Stimulated activated CD4-positive, alpha-beta T cell treated with anti-CD3 and anti-CD28 coated beads, Interleukin-2, amount 100 ng/mL, for 48 hours (primary cell): ENCODE results near the gene IFI35.
"Not testable (repeated sequence)": the region's sequence is repeated elsewhere in the genome, so short reads cannot be mapped to it uniquely, and the experiment has no call there.

Source experiments
- DNase-seq, 2 donors: peaks; one replicate each; pipeline ENCODE4 v3.0.0-alpha.2; 2020

IFI35 gene

GRCh38 chr17:42997984-42998938, 8.3 kb upstream of the IFI35 start, which contains the start of gene RPL27:
RPL27 (plus strand) TSS chr17:42998419; CDS start chr17:42998751, 332 bp downstream.
- peak; percentile 89 to 95 for DNase-seq

DNA sequence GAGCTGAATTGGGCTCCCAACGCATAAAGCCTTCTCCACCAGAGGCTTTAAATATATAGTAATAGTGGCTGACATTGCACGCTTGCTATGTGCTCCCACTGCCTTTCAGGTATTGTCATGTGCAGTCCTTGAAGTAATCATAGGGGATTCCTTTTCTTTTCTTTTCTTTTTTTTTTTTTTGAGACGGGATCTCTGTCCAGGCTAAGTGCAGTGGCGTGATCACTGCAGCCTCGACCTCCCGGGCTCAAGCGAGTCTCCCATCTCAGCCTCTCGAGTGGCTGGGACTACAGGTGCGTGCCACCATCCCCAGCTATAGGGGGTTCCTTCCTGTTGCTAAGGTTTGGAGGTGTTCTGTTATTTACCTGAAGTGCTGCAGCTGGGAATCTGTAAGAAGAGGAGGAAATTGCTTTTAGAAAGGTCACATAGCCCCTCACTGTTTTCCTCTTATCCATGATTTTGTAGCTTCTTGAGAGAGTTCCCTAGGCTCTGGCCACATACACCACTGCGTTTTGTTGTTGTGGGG, 7.5 kb upstream of the IFI35 start:
- DNase-seq = no peak

- DNase-seq = not testable (repeated sequence)
Observed at GRCh38 chr17:43000894-43001293, 5.7 kb upstream of the IFI35 start.

DNA sequence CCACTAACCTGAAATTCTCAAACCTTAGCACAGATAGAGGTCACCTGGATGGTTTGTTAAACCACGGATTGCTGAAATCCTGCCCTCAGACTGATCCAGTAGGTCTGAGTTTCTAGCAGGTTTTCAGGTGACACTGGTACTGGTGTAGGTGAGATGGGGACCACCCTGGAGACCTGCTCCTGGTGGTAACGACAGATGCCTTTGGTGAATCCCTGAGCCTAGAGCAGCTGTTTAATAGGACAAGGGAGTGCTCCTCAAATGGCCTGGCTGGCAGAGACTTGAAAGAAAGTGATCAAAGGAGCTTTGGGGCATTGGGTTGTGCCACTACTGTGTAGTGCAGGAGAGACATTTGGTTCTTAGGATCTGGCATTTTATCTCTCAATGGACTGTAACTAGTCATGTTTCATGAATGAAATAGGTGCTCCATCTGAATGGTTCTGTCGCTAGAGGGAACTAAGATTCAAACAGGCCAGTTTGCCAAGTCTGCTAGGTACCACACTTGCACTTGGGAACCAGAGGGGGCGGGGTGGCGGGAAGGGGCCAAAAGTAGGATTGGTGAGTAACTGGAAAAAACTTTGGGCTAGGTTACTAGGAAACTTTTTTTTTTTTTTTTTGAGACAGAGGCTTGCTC, 2.9 kb upstream of the IFI35 start:
- no peak for DNase-seq

- no peak for DNase-seq
Observed at GRCh38 chr17:43010667-43011308, 4.2 kb downstream of the IFI35 start.

DNA sequence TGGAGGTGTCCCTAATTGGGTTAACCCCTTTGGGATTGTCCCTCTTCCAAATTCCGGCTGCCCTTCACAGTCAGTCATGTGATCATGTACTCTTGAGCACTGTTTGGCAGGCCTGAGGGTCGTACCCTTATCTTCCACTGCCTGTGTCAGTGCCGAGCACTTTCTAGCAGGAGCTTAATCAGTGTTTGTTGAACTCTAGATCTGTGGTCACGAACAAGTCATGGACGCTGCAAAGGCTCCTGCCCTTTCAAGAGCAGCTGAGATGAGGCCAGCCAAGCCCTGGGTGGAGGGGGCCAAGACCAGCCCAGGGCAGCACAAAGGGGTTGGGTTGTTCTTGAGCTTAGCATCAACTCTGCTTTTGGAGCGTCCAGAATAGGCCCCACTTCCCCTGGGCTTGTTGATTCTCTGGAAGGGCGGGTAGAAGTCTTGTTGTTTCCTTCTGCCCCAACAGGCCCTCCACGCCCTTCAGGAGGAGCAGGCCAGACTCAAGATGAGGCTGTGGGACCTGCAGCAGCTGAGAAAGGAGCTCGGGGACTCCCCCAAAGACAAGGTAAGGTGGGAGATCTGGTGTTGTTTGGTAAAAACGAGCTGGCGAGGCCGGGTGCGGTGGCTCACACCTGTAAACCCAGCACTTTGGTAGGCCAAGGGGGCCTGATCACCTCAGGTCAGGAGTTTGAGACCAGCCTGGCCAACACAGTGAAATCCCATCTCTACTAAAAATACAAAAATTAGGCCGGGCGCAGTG, 5.3 kb downstream of the IFI35 start:
- DNase-seq = no peak

DNA sequence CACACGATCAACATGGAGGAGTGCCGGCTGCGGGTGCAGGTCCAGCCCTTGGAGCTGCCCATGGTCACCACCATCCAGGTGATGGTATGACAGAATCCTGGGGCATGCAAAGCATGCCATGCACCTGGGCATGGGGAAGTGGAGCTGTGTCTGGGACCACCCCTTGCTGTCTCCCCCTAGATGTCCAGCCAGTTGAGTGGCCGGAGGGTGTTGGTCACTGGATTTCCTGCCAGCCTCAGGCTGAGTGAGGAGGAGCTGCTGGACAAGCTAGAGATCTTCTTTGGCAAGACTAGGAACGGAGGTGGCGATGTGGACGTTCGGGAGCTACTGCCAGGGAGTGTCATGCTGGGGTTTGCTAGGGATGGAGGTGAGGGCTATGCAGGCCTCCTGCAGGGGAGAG, 6.7 kb downstream of the IFI35 start:
- DNase-seq = no peak

DNA sequence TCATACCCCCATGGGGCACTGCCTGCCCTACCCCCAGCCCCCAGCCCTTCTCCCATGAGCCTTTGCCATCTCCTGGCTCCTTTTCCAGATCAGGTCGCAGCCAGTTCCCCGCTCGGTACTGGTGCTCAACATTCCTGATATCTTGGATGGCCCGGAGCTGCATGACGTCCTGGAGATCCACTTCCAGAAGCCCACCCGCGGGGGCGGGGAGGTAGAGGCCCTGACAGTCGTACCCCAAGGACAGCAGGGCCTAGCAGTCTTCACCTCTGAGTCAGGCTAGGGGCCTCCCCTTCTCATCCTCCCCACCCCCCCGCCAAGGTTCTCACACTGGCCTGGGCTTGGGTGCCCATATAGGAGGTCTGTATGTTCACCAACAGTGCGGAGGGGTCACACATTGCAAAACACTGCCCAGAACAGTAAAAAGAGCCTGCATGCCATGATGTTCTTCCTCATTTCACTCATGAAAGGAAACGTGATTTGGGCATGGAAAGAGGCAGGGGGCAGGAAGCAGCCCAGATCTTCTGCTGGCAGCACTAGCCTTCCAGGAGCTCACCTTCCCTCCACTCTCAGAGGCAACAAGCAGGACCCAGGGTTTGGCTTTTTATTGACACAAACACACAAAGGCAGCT, 7.5 kb downstream of the IFI35 start:
- no peak for DNase-seq

DNA sequence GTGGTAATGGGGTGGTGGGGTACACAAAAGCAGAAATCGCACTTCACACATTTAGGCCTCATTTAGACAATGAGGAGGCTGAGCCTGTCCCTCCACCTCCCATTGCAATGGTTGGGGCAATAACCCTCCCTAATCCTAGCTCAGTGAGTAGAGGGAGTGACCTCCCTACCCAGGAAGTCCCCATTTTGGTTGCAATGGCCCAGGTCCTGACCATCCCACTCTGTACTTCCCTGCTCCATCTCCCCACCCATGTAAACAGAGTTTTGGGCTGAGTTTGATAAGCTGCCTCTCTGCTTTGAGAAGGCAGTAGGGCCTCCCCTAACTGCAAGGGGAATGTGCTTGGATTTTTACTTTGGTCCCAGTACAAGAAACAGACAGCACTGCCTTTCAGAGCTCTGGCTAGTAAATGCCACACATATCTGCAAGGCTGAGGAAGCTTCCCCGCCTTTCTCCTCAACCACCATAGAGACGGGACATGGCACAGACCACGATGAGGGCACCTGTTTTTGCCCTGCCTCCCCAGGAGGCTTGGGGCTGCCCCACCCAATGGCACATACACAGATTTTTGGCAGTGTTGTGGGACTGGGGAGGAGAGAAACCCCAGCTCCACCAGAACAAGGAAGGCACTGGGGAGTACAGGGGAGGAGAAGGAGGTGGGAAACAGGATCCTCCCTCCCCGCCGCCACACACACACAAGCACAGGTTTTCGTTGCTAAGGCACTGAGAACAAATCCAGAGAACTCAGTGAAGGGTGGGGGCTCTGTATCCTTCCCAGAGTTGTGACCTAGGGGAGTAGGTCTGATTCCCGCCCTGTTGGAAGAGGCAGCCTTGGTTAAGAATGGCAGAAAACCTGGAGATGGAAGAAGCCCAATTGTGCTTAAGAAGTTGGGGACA, 8.3 kb downstream of the IFI35 start:
- DNase-seq = no peak

- no peak for DNase-seq
Observed at GRCh38 chr17:43015579-43015978, 9.0 kb downstream of the IFI35 start.

DNA sequence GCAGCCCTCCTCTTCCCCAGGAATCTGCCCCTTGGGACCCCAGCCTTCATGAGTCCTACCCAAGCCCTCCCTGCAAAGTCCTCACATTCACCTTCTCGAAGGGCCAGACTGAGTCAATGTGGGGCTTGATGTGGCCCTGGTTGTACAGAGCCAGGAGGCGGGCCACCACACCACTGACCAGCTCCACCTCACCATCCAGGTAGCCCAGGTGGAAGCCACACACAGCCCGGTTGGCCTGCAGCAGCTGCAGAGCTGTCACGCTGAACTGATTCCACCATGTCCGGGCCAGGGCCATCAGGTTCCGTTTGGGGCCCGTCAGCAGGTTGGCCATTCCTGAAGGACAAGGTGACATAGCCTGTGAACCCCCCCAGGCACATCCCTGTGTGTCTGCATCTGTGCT, 9.6 kb downstream of the IFI35 start:
- DNase-seq = no peak

DNA sequence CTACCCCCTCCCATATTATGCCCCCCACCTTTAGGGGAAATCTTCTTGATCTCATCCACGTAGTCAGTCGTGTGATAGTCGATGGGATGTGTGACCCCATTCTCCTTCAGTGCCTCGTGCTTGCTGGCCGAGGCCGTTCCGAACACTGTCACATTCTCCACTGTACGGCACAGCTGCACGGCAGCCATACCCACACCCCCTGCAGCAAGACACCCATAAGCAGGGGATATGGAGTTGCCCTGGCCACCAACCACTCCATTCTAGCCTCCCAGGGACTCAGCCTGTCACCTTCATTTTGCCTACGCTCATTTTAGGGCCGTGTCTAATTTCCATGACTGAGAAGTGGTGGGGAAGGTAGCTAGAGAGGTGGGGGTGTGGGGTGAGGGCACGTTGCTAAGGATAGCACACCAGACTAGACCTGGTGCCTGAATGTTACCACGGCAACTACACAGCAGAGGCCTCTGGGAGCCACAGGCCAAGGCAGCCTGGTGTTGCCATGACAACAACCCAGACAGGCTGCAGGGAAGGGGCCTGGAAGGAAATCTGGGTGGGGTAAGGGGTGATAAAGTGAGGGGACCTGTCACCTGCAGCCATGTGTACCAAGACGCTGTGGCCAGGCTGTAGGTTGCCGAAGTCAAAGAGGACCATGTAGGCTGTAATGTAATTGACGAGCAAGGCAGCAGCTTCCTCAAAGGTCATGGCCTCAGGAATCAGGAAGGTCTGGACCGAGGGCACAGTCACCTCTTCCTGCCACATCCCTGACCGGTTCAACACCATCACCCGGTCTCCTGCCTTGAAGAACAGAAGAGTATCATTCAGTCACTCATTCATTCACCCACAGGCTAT, 11.6 kb downstream of the IFI35 start:
- DNase-seq = no peak

GRCh38 chr17:43018932-43019331, 12.3 kb downstream of the IFI35 start:
- no peak for DNase-seq

- no peak for DNase-seq
Observed at GRCh38 chr17:43019418-43019817, 12.8 kb downstream of the IFI35 start.

GRCh38 chr17:43020030-43020621, 13.5 kb downstream of the IFI35 start:
- DNase-seq = no peak

GRCh38 chr17:43020789-43021740, 14.5 kb downstream of the IFI35 start:
- DNase-seq = no peak

DNA sequence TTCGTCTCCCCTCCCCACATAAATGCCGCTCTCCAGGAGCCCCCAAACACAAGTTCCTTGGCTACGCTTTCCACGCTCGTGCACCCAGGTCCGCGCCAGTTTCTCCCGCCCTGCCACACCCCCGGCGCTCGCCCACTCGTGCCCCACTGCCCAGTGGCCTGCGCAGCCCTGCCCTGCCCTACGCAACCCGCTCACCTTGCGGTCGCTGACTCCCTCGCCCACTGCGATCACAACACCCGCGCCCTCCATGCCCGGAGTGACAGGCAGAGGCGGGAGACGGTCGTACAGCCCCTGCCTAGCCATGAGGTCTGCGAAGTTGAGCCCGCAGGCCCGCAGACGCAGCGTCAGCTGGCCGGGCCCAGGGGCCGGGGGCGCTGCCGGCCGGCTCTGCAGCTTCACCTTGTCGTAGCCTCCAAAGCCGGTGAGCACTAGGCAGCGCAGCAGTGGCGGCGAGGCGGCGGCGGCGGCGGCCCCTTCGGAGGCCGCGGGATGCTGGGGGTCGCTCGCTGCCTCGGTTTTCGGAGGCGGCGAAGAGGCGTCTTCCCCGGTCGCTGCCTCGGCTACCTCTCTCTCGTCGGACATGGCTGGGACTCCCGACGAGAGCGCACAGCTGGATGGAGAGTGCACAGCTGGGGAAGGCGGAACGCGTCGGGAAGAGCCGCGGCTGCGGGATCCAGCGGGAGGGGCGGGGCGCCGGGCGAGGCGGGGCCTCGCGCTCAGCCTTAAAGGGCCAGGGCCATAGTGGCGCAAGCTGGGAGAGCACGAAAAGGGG, 15.3 kb downstream of the IFI35 start, which contains the start of gene VAT1:
Gene VAT1 (minus strand): TSS at position 645 of the 772 bp plus-strand sequence. CDS start 63 bp downstream, at position 582.
- DNase-seq = peak; percentile 65 to 66
